ENCODE data around the gene PTPN23.
"Not testable (repeated sequence)": the region's sequence is repeated elsewhere in the genome, so short reads cannot be mapped to it uniquely, and the experiment has no call there.

PTPN23 gene

DNA sequence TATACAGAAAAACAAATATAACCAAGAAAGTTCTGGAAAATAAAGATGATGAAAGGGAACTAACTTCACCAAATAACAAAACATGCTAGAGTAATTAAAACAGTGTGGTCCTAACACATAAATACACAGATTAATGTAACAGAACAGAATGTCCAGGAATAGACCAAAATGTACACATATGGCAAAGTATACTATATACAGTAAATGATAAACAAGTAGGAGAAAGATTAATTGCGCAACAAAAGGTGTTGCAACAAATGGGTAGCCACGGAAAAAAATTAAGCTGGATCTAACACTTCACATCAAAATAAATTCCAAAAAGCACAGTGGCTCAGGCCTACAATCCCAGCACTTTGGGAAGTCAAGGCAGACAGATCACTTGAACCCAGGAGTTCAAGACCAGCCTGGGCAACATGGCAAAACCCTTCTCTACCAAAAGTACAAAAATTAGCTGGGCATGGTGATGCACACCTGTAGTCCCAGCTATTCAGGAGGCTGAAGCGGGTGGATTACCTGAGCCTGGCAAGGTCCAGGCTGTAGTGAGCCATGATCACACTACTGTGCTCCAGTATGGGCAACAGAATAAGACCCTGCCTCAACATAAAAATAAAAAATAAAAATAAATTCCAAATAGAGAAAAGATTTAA lies 75.1 kb downstream of the PTPN23 start:
- peak; percentile 10 for DNase-seq

DNA sequence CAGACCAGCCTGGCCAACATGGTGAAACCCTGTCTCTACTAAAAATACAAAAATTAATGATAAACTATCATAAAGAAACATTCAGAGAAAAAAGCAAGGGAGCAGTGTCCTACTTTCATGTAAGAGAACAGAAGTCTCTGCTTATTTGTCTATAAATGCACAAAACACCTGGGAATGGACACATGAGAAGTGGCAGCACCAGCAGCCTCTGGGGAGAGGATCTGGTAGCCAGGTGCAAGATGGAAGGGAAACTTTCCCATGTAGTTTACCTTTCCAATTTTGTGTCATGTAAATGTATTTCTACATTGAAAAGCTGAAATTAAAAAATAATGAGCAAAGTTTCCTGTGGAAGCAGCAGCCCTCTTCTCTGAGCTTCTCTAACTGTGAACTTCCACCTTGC lies 76.2 kb downstream of the PTPN23 start:
- DNase-seq, result no peak

DNA sequence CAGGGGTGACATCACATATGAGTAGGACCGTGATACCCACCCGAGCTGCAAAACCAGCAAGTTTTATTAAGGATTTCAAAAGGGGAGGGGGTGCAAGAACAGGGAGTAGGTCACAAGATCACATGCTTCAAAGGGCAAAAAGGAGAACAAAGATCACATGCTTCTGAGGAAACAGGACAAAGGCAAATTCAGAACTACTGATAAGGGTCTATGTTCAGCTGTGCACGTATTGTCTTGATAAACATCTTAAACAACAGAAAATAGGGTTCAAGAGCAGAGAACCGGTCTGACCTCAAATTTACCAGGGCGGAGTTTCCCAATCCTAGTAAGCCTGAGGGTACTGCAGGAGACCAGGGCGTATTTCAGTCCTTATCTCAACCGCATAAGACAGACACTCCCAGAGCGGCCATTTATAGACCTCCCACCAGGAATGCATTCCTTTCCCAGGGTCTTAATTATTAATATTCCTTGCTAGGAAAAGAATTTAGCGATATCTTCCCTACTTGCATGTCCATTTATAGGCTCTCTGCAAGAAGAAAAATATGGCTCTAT lies 78.8 kb downstream of the PTPN23 start:
- not testable (repeated sequence) for DNase-seq

All from NCI-H226 (cell line).